HG03066 (cell line): ENCODE results near the gene CPXM2.

Experiments
- ATAC-seq: cut with Tn5 transposase; IDR thresholded peaks from one replicate; pipeline ENCODE4 v1.9.1; 2021; ENCODE audit warnings: low read depth; ENCODE audit not compliant: unreplicated experiment

CPXM2 gene

GRCh38 chr10:123891144-123892071 lies at the start of gene CPXM2:
Gene CPXM2, minus strand, starts transcription at chr10:123891807. Its CDS starts 148 bp downstream, at chr10:123891659.
- ATAC-seq: no peak

DNA sequence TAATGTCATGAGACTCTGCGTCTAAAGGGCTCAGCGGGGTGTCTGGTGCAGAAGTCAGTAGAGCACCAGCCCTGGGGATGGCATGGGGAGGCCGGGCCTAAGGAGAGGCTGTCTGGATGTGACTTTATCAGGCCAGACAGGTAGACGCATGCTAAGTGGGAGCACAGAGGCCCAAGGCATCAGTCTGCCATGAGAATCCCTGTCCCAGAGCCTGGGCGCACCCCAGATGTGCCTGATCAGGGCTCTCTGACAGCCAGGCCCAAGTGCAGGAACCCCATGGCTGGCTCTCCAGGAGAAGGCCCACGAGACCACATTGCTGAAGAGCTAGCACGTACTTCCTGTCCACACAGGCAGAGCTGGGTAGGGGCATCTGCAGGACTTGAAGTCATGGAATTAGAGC lies 48.0 kb upstream of the CPXM2 start:
- ATAC-seq: no peak

GRCh38 chr10:123938890-123939289 lies 47.3 kb upstream of the CPXM2 start:
- ATAC-seq: no peak

- ATAC-seq: no peak
These were observed 44.8 kb upstream of the CPXM2 start for GRCh38 chr10:123936426-123936825.

DNA sequence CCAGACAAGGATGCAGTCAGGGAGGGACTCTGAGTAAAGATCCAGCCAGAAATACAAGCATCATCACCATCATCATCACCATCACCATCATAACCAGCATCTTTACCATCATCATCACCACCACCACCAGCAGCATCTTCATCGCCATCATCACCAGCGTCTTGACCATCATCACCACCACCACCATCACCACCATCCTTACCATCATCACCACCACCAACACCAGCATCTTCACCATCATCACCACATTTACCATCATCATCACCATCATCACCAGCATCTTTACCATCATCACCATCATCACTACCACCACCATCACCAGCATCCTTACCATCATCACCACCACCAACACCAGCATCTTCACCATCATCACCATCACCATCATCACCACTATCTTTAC lies 44.1 kb upstream of the CPXM2 start:
- ATAC-seq: no peak

GRCh38 chr10:123934846-123935245 lies 43.2 kb upstream of the CPXM2 start:
- no peak for ATAC-seq

GRCh38 chr10:123930340-123931001 lies 38.9 kb upstream of the CPXM2 start:
- no peak for ATAC-seq

- no peak for ATAC-seq
These were observed 38.2 kb upstream of the CPXM2 start for GRCh38 chr10:123929791-123930190.

- no peak for ATAC-seq
These were observed 36.8 kb upstream of the CPXM2 start for GRCh38 chr10:123928427-123928826.

- ATAC-seq: no peak
These were observed 35.0 kb upstream of the CPXM2 start for GRCh38 chr10:123926401-123927264.

DNA sequence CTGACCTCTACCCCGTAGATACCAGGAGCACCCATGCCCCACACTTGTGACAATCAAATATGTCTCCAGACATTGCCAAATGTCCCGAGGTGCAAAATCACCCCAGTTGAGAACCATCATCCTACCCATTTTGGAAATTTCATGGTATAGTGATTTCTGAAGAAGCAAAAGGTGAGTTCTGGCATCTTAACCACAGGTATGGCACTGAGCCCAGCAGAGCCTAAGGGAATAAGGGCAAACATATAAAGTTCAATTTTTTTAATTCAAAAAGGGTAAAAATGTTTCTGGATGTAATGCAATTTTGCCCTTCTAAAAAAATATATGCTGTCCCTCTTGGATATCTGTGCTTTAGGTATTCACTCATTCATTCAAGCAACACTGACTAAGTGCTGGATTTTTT lies 30.5 kb upstream of the CPXM2 start:
- no peak for ATAC-seq

- ATAC-seq: no peak
These were observed 25.2 kb upstream of the CPXM2 start for GRCh38 chr10:123916775-123917174.

DNA sequence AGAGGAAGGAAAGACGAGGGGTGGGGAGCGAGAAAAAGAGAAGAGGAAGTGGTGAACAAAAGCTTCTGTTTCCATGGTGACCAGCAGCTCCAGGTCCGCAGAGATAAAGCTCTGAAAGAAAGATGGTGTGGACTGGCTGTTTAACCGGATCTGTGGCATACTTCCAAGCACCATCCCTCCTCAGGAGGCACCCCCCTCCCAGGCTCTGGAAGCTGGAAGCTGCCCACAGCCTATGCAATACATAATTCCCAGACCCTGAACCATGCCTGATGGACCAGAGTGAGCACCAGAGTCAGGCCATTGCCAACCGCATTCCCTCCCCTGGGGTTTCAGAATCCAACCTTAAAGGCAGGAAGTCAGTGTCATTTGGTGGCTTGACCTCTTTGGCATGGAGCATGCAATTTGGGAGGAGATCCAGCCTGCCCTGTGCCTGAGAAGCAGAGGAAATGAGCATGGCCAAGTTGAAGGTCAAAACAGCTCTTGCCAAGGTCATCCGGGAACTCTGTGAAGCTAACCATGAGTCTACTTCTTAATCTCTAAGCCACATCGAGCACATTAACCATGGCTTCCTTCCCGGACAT lies 22.2 kb upstream of the CPXM2 start:
- no peak for ATAC-seq

- ATAC-seq: no peak
These were observed 21.3 kb upstream of the CPXM2 start for GRCh38 chr10:123912871-123913270.

GRCh38 chr10:123912466-123912865 lies 20.9 kb upstream of the CPXM2 start:
- ATAC-seq: no peak

GRCh38 chr10:123911866-123912265 lies 20.3 kb upstream of the CPXM2 start:
- ATAC-seq: no peak

- no peak for ATAC-seq
These were observed 18.3 kb upstream of the CPXM2 start for GRCh38 chr10:123909866-123910265.

- no peak for ATAC-seq
These were observed 17.8 kb upstream of the CPXM2 start for GRCh38 chr10:123909426-123909825.

GRCh38 chr10:123908379-123908778 lies 16.8 kb upstream of the CPXM2 start:
- ATAC-seq: no peak

GRCh38 chr10:123906884-123907652 lies 15.5 kb upstream of the CPXM2 start:
- ATAC-seq: no peak
